ENCODE data around the gene SMARCAD1.

DNA sequence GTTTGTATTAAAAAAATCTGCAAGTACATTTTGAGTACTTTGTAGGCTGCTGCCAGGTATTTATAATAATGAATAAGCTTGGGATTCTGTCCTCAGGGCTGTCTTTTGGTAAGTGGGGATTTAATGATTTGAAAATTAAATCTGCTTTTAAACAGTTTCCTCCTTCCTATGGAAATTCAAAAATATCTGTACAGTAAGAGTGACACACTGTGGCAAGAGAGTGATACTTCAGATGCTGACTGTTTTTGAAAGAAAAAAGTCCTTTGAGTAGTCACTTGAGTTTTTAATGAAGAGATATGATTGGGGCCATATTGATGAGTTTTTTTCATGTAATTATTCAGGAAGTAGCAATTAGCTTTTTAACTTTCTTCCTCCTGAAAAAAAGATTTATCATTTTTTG lies 49.2 kb downstream of the SMARCAD1 start:
- TF ChIP-seq CTCF (IDR thresholded peaks at IDR 0.05) (peak in 2 of 6 experiments; percentile 12 to 45), POLR2A (IDR thresholded peaks at IDR 0.05) (no peak)
